A673 (cell line): ENCODE results near the gene UACA. TPM values are rescaled to one million over a fixed set of nuclear protein-coding genes. Genes with fewer than 3 reads are reported as not detected.
"Not testable (repeated sequence)": the region's sequence is repeated elsewhere in the genome, so short reads cannot be mapped to it uniquely, and the experiment has no call there.

Experiments used
- BruUV-seq: library from RNA; stranded (reverse); fragments of 400-500 nt; replicated peaks from 2 replicates; lab custom pipeline; 2021; lab: Mats Ljungman, UMichigan
- CTCF ChIA-PET: fragments of 300-600 bp; sonication (Branson Sonifier 250); formaldehyde crosslinking; loops from one replicate; lab custom pipeline; 2022; ENCODE audit warnings: antibody characterized with exemption; lab: Charles Lee
- POLR2A ChIA-PET: fragments of 300-600 bp; sonication (Branson Sonifier 250); formaldehyde crosslinking; loops from one replicate; lab custom pipeline; 2022; ENCODE audit warnings: antibody characterized with exemption; ENCODE audit not compliant: low non-redundant PET; lab: Charles Lee
- DNase-seq: peaks from one replicate; pipeline ENCODE4 v3.0.0-alpha.2; 2015; ENCODE audit warnings: low spot score
- H3K27ac ChIP-seq: fragments of 200-600 bp; sonication (generic); 2 replicates; pipeline ENCODE4 v1.5.1; 2016; ENCODE audit warnings: mixed run types, low read depth, mild to moderate bottlenecking, mixed read lengths, antibody characterized with exemption, low read length; ENCODE audit not compliant: poor library complexity, severe bottlenecking
- H3K27me3 ChIP-seq: fragments of 200-600 bp; sonication (generic); replicated peaks from 2 replicates; pipeline ENCODE4 v1.6.1; 2017; ENCODE audit warnings: mixed run types, low read depth, mild to moderate bottlenecking, mixed read lengths, antibody characterized with exemption, low read length; ENCODE audit not compliant: insufficient read depth, poor library complexity
- H3K36me3 ChIP-seq: fragments of 200-600 bp; sonication (generic); 2 replicates; pipeline ENCODE4 v1.6.1; 2016; ENCODE audit warnings: mixed run types, mild to moderate bottlenecking, mixed read lengths, antibody characterized with exemption, low read length; ENCODE audit not compliant: insufficient read depth, poor library complexity, severe bottlenecking
- H3K4me1 ChIP-seq: fragments of 200-600 bp; sonication (generic); 2 replicates; pipeline ENCODE4 v1.6.1; 2017; ENCODE audit warnings: mixed run types, mild to moderate bottlenecking, mixed read lengths, antibody characterized with exemption, low read length; ENCODE audit not compliant: insufficient read depth, poor library complexity, severe bottlenecking
- H3K4me3 ChIP-seq: fragments of 200-600 bp; sonication (generic); 2 replicates; pipeline ENCODE4 v1.5.1; 2016; ENCODE audit warnings: low read depth, mixed run types, mild to moderate bottlenecking, mixed read lengths, low read length; ENCODE audit not compliant: poor library complexity, severe bottlenecking
- H3K9me3 ChIP-seq: fragments of 200-600 bp; sonication (generic); 2 replicates; pipeline ENCODE4 v1.6.1; 2016; ENCODE audit warnings: mixed run types, low read depth, mild to moderate bottlenecking, mixed read lengths, antibody characterized with exemption, low read length; ENCODE audit not compliant: poor library complexity, severe bottlenecking
- EZH2 ChIP-seq: fragments of 200-600 bp; sonication (generic); IDR thresholded peaks from 2 replicates; pipeline ENCODE4 v1.6.1; 2017; ENCODE audit warnings: borderline replicate concordance, low read depth, mild to moderate bottlenecking, mixed read lengths, antibody characterized with exemption, low read length; ENCODE audit not compliant: poor library complexity, severe bottlenecking
- intact Hi-C: fragments of 100-400 bp; cut with micrococcal nuclease; formaldehyde crosslinking; loops from one replicate; pipeline ENCODE4 v1.10.0; 2022; ENCODE audit not compliant: unreplicated experiment
- total RNA-seq: library from RNA; stranded (reverse); gene quantifications from 2 replicates; pipeline ENCODE4 v1.2.3, GENCODE V29; 2021
- TF ChIP-seq, protein P1 (sequence below): fragments of 300-800, 200-600 bp; sonication (generic); conservative IDR thresholded peaks from 2 replicates; pipeline ENCODE4 v1.5.1; 2017; ENCODE audit warnings: low read depth, mild to moderate bottlenecking, antibody characterized with exemption, low read length, moderate library complexity, mixed read lengths

The UACA gene
- total RNA-seq, 1 experiment from 2014 or later, result 26.9 TPM

- Histone ChIP-seq H3K27me3 (no peaks in the 10 kb centered on the region), H3K9me3 (peaks cover 12% of the 10 kb centered on the region), H3K36me3 (no peaks in the 10 kb centered on the region), H3K4me3 (no peak overlapping the region), H3K4me1 (no peaks in the 10 kb centered on the region), H3K27ac (no peak overlapping the region)
- POLR2A ChIA-PET, result no interaction called here
- intact Hi-C loops, result no loop called here
- CTCF ChIA-PET, result no interaction called here
- no TSS peak for BruUV-seq
- DNase-seq, result no peak
- no peak for TF ChIP-seq EZH2
- TF ChIP-seq, protein P1, sequence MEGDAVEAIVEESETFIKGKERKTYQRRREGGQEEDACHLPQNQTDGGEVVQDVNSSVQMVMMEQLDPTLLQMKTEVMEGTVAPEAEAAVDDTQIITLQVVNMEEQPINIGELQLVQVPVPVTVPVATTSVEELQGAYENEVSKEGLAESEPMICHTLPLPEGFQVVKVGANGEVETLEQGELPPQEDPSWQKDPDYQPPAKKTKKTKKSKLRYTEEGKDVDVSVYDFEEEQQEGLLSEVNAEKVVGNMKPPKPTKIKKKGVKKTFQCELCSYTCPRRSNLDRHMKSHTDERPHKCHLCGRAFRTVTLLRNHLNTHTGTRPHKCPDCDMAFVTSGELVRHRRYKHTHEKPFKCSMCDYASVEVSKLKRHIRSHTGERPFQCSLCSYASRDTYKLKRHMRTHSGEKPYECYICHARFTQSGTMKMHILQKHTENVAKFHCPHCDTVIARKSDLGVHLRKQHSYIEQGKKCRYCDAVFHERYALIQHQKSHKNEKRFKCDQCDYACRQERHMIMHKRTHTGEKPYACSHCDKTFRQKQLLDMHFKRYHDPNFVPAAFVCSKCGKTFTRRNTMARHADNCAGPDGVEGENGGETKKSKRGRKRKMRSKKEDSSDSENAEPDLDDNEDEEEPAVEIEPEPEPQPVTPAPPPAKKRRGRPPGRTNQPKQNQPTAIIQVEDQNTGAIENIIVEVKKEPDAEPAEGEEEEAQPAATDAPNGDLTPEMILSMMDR, result no peak
These were observed 145.5 kb downstream of the UACA start for GRCh38 chr15:70617911-70618287.

DNA sequence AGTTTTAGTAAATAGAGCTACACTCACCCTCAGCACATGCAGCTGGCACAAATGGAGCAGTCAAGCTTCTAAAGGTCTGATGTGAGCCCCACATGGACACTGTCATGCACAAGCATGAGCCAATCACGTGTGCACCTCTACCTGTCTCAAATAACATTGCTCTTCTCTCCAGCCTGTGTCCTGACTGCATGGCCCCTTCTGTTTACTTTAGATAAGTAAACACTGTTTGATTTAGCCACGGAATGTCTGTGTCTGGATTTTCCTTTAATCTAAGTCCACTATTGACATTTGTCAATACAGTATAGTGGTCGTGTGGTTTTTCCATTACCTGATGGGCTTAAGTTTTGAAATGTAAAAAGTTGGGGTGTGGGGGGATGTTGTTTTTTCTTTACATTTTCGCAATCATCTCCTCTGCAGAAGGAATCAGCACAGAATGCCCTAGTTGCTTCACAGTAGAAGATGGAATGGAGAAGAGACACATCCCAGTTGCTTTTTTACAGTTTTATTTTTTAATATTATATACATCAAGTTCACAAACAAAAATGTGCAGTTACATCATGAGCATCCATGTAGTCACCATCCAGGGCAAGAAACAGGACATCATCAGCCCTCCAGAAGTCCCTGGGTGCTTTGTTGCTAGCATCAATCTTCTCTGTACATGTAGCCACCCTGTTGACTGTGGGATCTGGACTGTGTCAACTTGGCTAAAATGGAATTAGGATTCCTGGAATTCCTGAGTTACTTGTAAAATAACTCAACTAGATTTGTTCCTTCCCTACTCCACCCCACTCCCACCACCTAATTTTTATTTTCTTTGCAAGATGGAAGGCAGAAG is 146.1 kb downstream of the UACA start:
- no TSS peak for BruUV-seq
- Histone ChIP-seq H3K4me3 (no peak overlapping the region), H3K4me1 (no peaks in the 10 kb centered on the region), H3K9me3 (peaks cover 6% of the 10 kb centered on the region), H3K36me3 (no peaks in the 10 kb centered on the region), H3K27me3 (no peaks in the 10 kb centered on the region), H3K27ac (no peak overlapping the region)
- ChIA-PET POLR2A (no interaction called here), CTCF (no interaction called here)
- DNase-seq, result no peak
- TF ChIP-seq, protein P1, result no peak
- no peak for TF ChIP-seq EZH2
- intact Hi-C loops, result no loop called here

DNA sequence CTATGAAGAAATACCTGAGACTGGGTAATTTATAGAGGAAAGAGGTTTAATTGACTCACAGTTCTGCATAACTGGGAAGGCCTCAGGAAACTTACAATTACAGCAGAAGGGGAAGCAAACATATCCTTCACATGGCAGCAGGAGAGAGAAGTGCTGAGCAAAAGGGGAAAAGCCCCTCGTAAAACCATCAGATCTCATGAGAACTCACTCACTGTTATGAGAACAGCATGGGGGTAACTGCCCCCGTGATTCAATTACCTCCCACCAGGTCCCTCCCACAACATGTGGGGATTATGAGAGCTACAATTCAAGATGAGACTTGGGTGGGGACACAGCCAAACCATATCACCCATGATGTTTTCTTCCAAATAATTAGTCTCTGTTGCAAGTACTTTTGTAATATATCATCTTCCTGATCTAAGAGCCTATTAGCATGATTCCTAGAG is 147.0 kb downstream of the UACA start:
- intact Hi-C loops, POLR2A ChIA-PET, H3K36me3 ChIP-seq, H3K4me3 ChIP-seq, H3K27ac ChIP-seq, H3K9me3 ChIP-seq, CTCF ChIA-PET, DNase-seq, BruUV-seq, H3K27me3 ChIP-seq, H3K4me1 ChIP-seq: not testable (repeated sequence)
